HCT116 (cell line): ENCODE measurements around the gene PXYLP1. TPM values are rescaled to one million over a fixed set of nuclear protein-coding genes. Genes with fewer than 3 reads are reported as not detected.
A peak's percentile ranks its signal among the peaks of the same experiment; 100 is the strongest.

ENCODE experiments used
- ATAC-seq: fragments of 200-7000 bp; cut with Tn5 transposase; 2 replicates; pipeline ENCODE4 v1.9.1; 2020; ENCODE audit warnings: mild to moderate bottlenecking, moderate library complexity
- BruUV-seq: library from RNA; stranded (reverse); fragments of 400-500 nt; replicated peaks from 2 replicates; lab custom pipeline; 2021; lab: Mats Ljungman, UMichigan
- CTCF ChIA-PET: fragments of 300-600 bp; sonication (Branson Sonifier 250); formaldehyde crosslinking; loops from one replicate; lab custom pipeline; 2021; ENCODE audit warnings: antibody characterized with exemption; lab: Charles Lee
- POLR2A ChIA-PET: fragments of 300-600, 350-600 bp; sonication (Branson Sonifier 250); formaldehyde crosslinking; loops from one replicate; lab custom pipeline; 2021; ENCODE audit warnings: antibody characterized with exemption; lab: Charles Lee
- RAD21 ChIA-PET, 2 experiments: fragments of 300-600 bp; sonication (Branson Sonifier 250); formaldehyde crosslinking; loops; one replicate each; lab custom pipeline; 2023; ENCODE audit warnings: low total read pairs in 2 of 2; ENCODE audit not compliant: uncharacterized antibody in 2 of 2, unreplicated experiment in 2 of 2, low non-redundant PET in 1 of 2; lab: Charles Lee
- DNase-seq: peaks from one replicate; pipeline ENCODE4 v3.0.0-alpha.2; 2010; ENCODE audit warnings: low read depth, low spot score
- H2AFZ ChIP-seq: fragments of 200-600 bp; shearing (Covaris generic), sonication (generic); 2 replicates; pipeline ENCODE4 v1.6.1; 2017; ENCODE audit warnings: low read depth, mixed run types, mixed read lengths, antibody characterized with exemption, low read length; ENCODE audit not compliant: poor library complexity, severe bottlenecking
- H3K27ac ChIP-seq: 2 replicates; pipeline ENCODE4 v1.5.1; 2012; ENCODE audit warnings: low read depth, low read length
- H3K27me3 ChIP-seq: fragments of 200-600 bp; sonication (generic); 2 replicates; pipeline ENCODE4 v1.6.1; 2016; ENCODE audit warnings: mixed run types, low read length, mixed read lengths; ENCODE audit not compliant: insufficient read depth
- H3K36me3 ChIP-seq, 2 experiments: fragments of 200-500 bp in 1 of 2; fragments of 200-600 bp in 1 of 2; sonication (Bioruptor generic) in 1 of 2; sonication (generic) in 1 of 2; 2 replicates each; pipeline versions ENCODE4 v1.5.1 to v1.6.1; 2014 to 2016; ENCODE audit warnings: low read length in 2 of 2, inconsistent platforms in 1 of 2, mixed read lengths in 1 of 2, mixed run types in 1 of 2; ENCODE audit not compliant: insufficient read depth in 2 of 2, control insufficient read depth in 1 of 2
- H3K4me1 ChIP-seq, 2 experiments: fragments of 200-600 bp in 1 of 2; sonication (generic) in 1 of 2; 2 replicates each; pipeline versions ENCODE4 v1.5.1 to v1.6.1; 2012 to 2017; ENCODE audit warnings: low read length in 2 of 2, inconsistent platforms in 1 of 2, mild to moderate bottlenecking in 1 of 2, mixed read lengths in 1 of 2, mixed run types in 1 of 2, moderate library complexity in 1 of 2; ENCODE audit not compliant: insufficient read depth in 2 of 2, control insufficient read depth in 1 of 2
- H3K4me2 ChIP-seq: fragments of 200-600 bp; sonication (generic); 2 replicates; pipeline ENCODE4 v1.6.1; 2017; ENCODE audit warnings: mixed run types, low read length, mixed read lengths
- H3K4me3 ChIP-seq, 2 experiments: fragments of 200-600 bp in 1 of 2; sonication (generic) in 1 of 2; replicated peaks in 1 of 2; 2 replicates each; pipeline ENCODE4 v1.5.1; 2011 to 2016; ENCODE audit warnings: low read length in 2 of 2, control low read depth in 1 of 2, low read depth in 1 of 2, mild to moderate bottlenecking in 1 of 2, mixed read lengths in 1 of 2, mixed run types in 1 of 2
- H3K79me2 ChIP-seq: fragments of 200-600 bp; sonication (generic); 2 replicates; pipeline ENCODE4 v1.6.1; 2017; ENCODE audit warnings: mild to moderate bottlenecking, mixed run types, low read length, moderate library complexity, mixed read lengths; ENCODE audit not compliant: insufficient read depth
- H3K9ac ChIP-seq: fragments of 200-600 bp; sonication (generic); 2 replicates; pipeline ENCODE4 v1.6.1; 2016; ENCODE audit warnings: low read length, mixed read lengths
- H3K9me2 ChIP-seq: fragments of 200-600 bp; sonication (generic), shearing (Covaris generic); 2 replicates; pipeline ENCODE4 v1.6.1; 2017; ENCODE audit warnings: mixed run types, mild to moderate bottlenecking, moderate library complexity; ENCODE audit not compliant: insufficient read depth
- H3K9me3 ChIP-seq, 2 experiments: fragments of 200-500 bp in 1 of 2; fragments of 200-600 bp in 1 of 2; sonication (Bioruptor generic) in 1 of 2; sonication (generic) in 1 of 2; 2 replicates each; pipeline ENCODE4 v1.6.1; 2014 to 2017; ENCODE audit warnings: low read length in 2 of 2, mixed read lengths in 2 of 2, inconsistent platforms in 1 of 2, low read depth in 1 of 2, mild to moderate bottlenecking in 1 of 2, mixed run types in 1 of 2, moderate library complexity in 1 of 2; ENCODE audit not compliant: control insufficient read depth in 1 of 2, insufficient read depth in 1 of 2
- H4K20me1 ChIP-seq: fragments of 200-600 bp; sonication (generic), shearing (Covaris generic); 2 replicates; pipeline ENCODE4 v1.6.1; 2017; ENCODE audit warnings: mixed run types, mild to moderate bottlenecking, moderate library complexity; ENCODE audit not compliant: insufficient read depth
- CBX3 ChIP-seq: IDR thresholded peaks from 2 replicates; pipeline ENCODE4 v1.6.1; 2012; ENCODE audit warnings: low read depth
- CEBPB ChIP-seq: IDR thresholded peaks from 2 replicates; pipeline ENCODE4 v1.6.1; 2012; ENCODE audit warnings: low read depth
- EGR1 ChIP-seq: IDR thresholded peaks from 2 replicates; pipeline ENCODE4 v1.6.1; 2012; ENCODE audit warnings: low read depth
- ELF1 ChIP-seq: IDR thresholded peaks from 2 replicates; pipeline ENCODE4 v1.6.1; 2012; ENCODE audit warnings: low read depth, borderline replicate concordance
- POLR2A ChIP-seq: IDR thresholded peaks from 2 replicates; pipeline ENCODE4 v1.7.0; 2011; ENCODE audit warnings: borderline replicate concordance; ENCODE audit not compliant: insufficient read depth, insufficient read length; ENCODE audit errors: extremely low read depth
- SP1 ChIP-seq: IDR thresholded peaks from 2 replicates; pipeline ENCODE4 v1.6.1; 2012; ENCODE audit warnings: low read depth
- SRF ChIP-seq: IDR thresholded peaks from 2 replicates; pipeline ENCODE4 v1.6.1; 2012; ENCODE audit warnings: low read depth
- TCF7L2 ChIP-seq: IDR thresholded peaks from 2 replicates; pipeline ENCODE4 v1.7.0; 2011; ENCODE audit warnings: borderline replicate concordance, inconsistent platforms; ENCODE audit not compliant: insufficient read depth, insufficient read length; ENCODE audit errors: extremely low read depth
- intact Hi-C: fragments of 100-400 bp; cut with micrococcal nuclease; formaldehyde crosslinking; loops from 2 replicates; pipeline ENCODE4 v1.10.0; 2022
- total RNA-seq: library from RNA; stranded (reverse); gene quantifications from one replicate; pipeline ENCODE4 v1.2.1, GENCODE V29; 2021; ENCODE audit not compliant: unreplicated experiment
- TF ChIP-seq, protein P1 (sequence below), 3 experiments: fragments of 200-600 bp in 1 of 3; sonication (generic) in 1 of 3; IDR thresholded peaks in 2 of 3; conservative IDR thresholded peaks in 1 of 3; 2 replicates each; pipeline ENCODE4 v1.5.1; 2012 to 2017; ENCODE audit warnings: low read depth in 2 of 3, low read length in 2 of 3, antibody characterized with exemption in 1 of 3, borderline replicate concordance in 1 of 3, control low read depth in 1 of 3, mild to moderate bottlenecking in 1 of 3, mixed read lengths in 1 of 3, mixed run types in 1 of 3, moderate library complexity in 1 of 3; ENCODE audit not compliant: insufficient read depth in 1 of 3
- TF ChIP-seq, protein P2 (sequence below): IDR thresholded peaks from 2 replicates; pipeline ENCODE4 v1.6.1; 2012
- TF ChIP-seq, protein P3 (sequence below): IDR thresholded peaks from 2 replicates; pipeline ENCODE4 v1.6.1; 2012; ENCODE audit warnings: low read depth

PXYLP1 gene
- total RNA-seq, 1 experiment from 2014 or later: 15.3 TPM

DNA sequence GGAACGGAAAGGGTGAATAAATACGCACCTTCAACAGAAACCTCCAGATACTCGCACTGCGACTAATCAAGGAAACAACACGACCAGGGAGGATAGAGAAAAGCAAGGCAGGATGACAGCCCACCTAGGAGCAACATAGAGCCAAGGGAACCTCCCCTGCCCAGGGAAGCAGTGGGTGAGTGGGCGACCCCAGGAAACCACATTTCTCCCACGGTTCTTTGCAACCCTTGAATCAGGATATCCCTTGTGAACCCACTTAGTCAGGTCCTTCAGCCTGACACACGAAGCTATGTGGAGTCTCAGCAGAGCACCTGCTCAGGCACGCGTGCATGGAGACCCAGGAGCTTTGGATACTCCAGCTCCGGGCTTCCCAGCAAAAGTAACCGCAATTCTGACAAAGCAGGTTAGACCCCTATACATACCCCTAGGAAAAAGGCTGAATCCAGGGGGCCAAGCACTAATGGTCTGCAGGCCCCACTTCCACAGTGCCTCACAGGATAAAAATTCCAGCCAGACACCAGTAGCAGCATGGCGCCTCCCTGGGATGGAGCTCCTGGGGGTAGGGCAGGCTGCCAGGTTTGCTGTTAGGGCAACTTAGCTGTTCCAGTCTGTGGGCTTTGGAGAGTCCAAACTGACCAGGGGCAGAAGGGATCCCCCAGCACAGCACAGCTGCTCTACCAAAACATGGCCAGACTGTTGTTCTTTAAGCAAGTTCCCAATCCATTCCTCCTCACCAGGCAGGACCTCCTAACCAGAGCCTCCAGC lies 38.4 kb upstream of the PXYLP1 start (continued):
- TF ChIP-seq SRF: no peak
- TF ChIP-seq, protein P1, sequence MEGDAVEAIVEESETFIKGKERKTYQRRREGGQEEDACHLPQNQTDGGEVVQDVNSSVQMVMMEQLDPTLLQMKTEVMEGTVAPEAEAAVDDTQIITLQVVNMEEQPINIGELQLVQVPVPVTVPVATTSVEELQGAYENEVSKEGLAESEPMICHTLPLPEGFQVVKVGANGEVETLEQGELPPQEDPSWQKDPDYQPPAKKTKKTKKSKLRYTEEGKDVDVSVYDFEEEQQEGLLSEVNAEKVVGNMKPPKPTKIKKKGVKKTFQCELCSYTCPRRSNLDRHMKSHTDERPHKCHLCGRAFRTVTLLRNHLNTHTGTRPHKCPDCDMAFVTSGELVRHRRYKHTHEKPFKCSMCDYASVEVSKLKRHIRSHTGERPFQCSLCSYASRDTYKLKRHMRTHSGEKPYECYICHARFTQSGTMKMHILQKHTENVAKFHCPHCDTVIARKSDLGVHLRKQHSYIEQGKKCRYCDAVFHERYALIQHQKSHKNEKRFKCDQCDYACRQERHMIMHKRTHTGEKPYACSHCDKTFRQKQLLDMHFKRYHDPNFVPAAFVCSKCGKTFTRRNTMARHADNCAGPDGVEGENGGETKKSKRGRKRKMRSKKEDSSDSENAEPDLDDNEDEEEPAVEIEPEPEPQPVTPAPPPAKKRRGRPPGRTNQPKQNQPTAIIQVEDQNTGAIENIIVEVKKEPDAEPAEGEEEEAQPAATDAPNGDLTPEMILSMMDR (IDR thresholded peaks at IDR 0.05 in 2 of 3, conservative IDR thresholded peaks at IDR 0.05 in 1 of 3; ENCODE audit: borderline replicate concordance in 1 of 3, insufficient read depth in 1 of 3, low read depth in 2 of 3, low read length in 2 of 3): no peak
- TF ChIP-seq CEBPB: no peak
- TF ChIP-seq EGR1: no peak
- no peak for TF ChIP-seq TCF7L2
- no peak for TF ChIP-seq SP1

DNA sequence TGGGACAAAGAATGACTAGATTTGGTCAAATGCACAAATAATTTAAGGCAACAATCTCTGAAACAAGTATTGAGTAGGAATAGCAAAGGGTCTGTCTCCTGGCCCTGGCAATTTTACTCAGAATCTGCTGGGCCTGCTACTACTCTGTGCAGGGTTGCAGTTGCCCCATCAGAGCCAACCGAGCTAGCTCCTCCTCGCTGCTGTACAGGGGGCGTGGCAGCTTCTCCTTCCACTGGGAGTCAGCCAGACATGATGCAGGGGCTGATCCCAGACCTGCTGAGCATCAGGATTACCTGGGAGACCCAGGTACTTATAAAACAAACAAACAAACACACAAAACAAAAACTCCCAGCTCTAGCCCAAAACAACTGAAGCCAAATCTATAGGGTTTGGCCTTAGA lies 30.5 kb upstream of the PXYLP1 start:
- Histone ChIP-seq H3K4me3 (no peak overlapping the region), H3K9me2 (no peaks in the 10 kb centered on the region)
- TF ChIP-seq EGR1 (no peak), CBX3 (no peak), POLR2A (no peak), TCF7L2 (no peak), ELF1 (no peak)
- TF ChIP-seq, protein P2, sequence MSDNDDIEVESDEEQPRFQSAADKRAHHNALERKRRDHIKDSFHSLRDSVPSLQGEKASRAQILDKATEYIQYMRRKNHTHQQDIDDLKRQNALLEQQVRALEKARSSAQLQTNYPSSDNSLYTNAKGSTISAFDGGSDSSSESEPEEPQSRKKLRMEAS: no peak
- TF ChIP-seq, protein P3, sequence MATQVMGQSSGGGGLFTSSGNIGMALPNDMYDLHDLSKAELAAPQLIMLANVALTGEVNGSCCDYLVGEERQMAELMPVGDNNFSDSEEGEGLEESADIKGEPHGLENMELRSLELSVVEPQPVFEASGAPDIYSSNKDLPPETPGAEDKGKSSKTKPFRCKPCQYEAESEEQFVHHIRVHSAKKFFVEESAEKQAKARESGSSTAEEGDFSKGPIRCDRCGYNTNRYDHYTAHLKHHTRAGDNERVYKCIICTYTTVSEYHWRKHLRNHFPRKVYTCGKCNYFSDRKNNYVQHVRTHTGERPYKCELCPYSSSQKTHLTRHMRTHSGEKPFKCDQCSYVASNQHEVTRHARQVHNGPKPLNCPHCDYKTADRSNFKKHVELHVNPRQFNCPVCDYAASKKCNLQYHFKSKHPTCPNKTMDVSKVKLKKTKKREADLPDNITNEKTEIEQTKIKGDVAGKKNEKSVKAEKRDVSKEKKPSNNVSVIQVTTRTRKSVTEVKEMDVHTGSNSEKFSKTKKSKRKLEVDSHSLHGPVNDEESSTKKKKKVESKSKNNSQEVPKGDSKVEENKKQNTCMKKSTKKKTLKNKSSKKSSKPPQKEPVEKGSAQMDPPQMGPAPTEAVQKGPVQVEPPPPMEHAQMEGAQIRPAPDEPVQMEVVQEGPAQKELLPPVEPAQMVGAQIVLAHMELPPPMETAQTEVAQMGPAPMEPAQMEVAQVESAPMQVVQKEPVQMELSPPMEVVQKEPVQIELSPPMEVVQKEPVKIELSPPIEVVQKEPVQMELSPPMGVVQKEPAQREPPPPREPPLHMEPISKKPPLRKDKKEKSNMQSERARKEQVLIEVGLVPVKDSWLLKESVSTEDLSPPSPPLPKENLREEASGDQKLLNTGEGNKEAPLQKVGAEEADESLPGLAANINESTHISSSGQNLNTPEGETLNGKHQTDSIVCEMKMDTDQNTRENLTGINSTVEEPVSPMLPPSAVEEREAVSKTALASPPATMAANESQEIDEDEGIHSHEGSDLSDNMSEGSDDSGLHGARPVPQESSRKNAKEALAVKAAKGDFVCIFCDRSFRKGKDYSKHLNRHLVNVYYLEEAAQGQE: no peak
- TF ChIP-seq, all 23 proteins: peak for 0
- ChIA-PET CTCF (interaction anchor here (1.1 to 1.5 kb wide), 3 partner anchors 8 to 30 kb away, joined by 3 to 4 read pairs (median 3); partner anchors contain the start of gene PXYLP1), POLR2A (no interaction called here), RAD21 (no interaction called here)
- H3K27me3 ChIP-seq: peaks cover 24% of the 10 kb centered on the region; the same call in 1 of the 2 replicates
- H3K27ac ChIP-seq: no peak overlapping the region
- no TSS peak for BruUV-seq
- intact Hi-C loops: no loop called here
- no peak overlapping the region for H2AFZ ChIP-seq
- H4K20me1 ChIP-seq: no peaks in the 10 kb centered on the region
- DNase-seq: no peak
- H3K36me3 ChIP-seq: no peaks in the 10 kb centered on the region
- no peaks in the 10 kb centered on the region for H3K9me3 ChIP-seq
- ATAC-seq: peak; percentile 65
- H3K4me2 ChIP-seq: no peak overlapping the region
- no peaks in the 10 kb centered on the region for H3K4me1 ChIP-seq
- no peak overlapping the region for H3K9ac ChIP-seq
- no peaks in the 10 kb centered on the region for H3K79me2 ChIP-seq
